GM10847 (cell line): ENCODE results near the gene NCKAP1.

ENCODE experiments used
- POLR2A ChIP-seq: IDR thresholded peaks from 2 replicates; pipeline ENCODE4 v1.6.1; 2011; ENCODE audit not compliant: insufficient read length; ENCODE audit errors: extremely low read depth

NCKAP1 gene

GRCh38 chr2:182973441-182974352, 64.6 kb downstream of the NCKAP1 start:
- TF ChIP-seq POLR2A, result no peak

DNA sequence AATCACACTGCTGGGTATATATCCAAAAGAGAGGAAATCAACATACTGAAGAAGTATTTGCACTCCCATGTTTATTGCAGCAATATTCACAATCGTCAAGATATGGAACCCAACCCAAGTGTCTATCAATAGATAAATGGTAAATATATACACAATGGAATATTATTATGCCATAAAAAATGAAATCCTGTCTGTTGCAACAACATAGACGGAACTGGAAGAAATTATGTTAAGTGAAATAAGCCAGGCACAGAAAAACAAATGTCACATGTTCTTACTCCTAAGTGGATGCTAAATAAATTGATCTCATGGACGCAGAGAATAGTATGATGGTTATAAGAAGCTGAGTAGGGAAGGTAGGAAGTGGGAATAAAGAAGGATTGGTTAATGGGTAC, 65.7 kb downstream of the NCKAP1 start:
- TF ChIP-seq POLR2A, result no peak

DNA sequence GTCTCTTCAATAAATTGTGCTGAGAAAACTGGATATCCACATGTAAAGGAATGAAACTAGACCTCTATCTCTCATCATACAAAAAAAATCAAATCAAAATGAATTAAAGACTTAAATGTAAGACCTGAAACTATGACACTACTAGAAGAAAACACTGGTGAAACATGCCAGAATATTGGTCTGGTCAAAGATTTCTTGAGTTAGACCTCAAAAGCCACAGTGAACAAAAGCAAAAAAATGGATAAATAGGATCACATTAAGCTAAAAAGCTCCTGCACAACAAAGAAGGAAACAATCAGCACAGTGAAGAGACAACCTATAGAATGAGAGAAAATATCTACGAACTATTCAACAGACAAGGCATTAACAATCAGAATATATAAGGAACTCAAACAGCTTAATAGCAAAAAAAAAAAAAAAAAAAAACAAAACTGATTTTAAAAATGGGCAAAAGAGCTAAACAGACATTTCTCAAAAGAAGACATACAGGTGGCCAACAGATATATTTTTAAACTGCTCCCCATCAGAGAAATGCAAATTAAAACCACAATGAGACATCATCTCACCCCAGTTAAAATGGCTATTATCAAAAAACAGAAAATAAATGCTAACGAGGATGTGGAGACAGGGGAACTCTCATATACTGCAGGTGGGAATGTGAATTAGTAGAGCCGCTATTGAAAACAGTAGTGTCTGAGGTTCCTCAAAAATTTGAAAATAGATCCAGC, 66.3 kb downstream of the NCKAP1 start:
- TF ChIP-seq POLR2A, result no peak

DNA sequence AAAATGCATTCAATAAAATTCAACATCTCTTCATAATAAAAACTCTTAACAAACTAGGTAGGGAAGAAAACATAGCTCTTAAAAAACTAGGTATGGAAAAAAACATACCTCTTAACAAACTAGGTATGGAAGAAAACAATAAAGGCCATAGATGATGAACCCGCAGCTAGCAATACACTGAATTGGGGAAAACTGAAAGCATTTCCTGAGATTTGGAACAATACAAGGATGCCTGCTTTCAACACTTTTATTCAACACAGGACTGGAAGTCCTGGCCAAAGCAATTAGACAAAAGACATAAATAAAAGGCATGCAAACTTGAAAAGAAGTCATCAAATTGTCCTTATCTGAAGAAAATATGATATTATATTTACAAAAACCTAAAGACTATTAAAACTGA, 67.8 kb downstream of the NCKAP1 start:
- no peak for TF ChIP-seq POLR2A

- no peak for TF ChIP-seq POLR2A
Measured at GRCh38 chr2:182968493-182968892, 69.8 kb downstream of the NCKAP1 start.

DNA sequence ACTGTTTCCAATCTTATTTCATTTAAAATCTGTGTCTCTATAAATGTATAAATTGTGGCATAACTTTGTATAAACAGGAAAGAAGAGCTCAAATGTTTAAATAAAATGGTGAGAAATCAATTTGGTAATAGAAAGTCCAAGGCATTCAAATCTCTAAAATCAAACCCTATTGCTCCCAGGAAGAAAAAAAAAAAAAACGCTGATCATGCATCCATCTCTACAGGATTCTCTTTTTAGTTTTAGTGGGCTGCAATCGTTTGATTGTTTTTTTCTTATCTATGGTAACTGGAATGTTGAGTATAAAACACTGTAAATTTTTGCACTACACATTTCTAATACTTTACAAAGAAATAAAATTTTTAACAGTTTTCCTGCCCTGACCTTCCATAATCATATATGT, 75.6 kb downstream of the NCKAP1 start:
- TF ChIP-seq POLR2A, result no peak

GRCh38 chr2:182954789-182955188, 83.5 kb downstream of the NCKAP1 start:
- no peak for TF ChIP-seq POLR2A

- TF ChIP-seq POLR2A, result no peak
Measured at GRCh38 chr2:182952741-182953450, 85.4 kb downstream of the NCKAP1 start.

GRCh38 chr2:182951948-182952663, 86.2 kb downstream of the NCKAP1 start:
- no peak for TF ChIP-seq POLR2A

- no peak for TF ChIP-seq POLR2A
Measured at GRCh38 chr2:182950546-182950945, 87.7 kb downstream of the NCKAP1 start.

- TF ChIP-seq POLR2A, result no peak
Measured at GRCh38 chr2:182949572-182950189, 88.6 kb downstream of the NCKAP1 start.

GRCh38 chr2:182949052-182949451, 89.2 kb downstream of the NCKAP1 start:
- TF ChIP-seq POLR2A, result no peak

DNA sequence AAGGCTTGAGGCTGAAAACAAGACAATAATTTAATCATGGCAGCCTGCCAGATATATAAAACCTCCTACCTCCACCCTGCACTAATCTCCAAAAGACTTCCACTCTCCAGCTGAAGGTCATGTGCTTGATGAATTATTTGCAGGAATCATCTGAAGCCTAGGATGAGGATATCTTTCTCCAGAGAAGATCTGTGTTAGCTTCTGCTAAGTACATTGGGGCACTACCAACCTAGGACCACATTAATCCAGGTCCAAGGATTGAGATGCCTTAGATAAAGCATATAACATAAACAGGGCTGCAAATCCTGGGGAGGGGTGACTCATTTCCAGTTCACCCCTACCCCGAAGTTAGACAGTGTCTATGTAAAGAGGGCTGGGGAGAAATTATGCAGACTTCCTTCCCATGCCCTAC, 91.3 kb downstream of the NCKAP1 start:
- TF ChIP-seq POLR2A, result no peak

GRCh38 chr2:182943339-182943738, 94.9 kb downstream of the NCKAP1 start:
- TF ChIP-seq POLR2A, result no peak

GRCh38 chr2:182942756-182943155, 95.5 kb downstream of the NCKAP1 start:
- TF ChIP-seq POLR2A, result no peak
